Muscle layer of colon (tissue), 2 donors: Measurements from ENCODE around the gene XYLT2.
"Not testable (repeated sequence)": the region's sequence is repeated elsewhere in the genome, so short reads cannot be mapped to it uniquely, and the experiment has no call there.

Source experiments
- H3K27ac ChIP-seq: one replicate; pipeline ENCODE4 v1.7.0; 2013; ENCODE audit warnings: low read depth, mild to moderate bottlenecking, low read length, moderate library complexity
- H3K27me3 ChIP-seq, 2 donors: one replicate each; pipeline ENCODE4 v1.7.0; 2013; ENCODE audit warnings: low read length in 2 of 2, mild to moderate bottlenecking in 2 of 2; ENCODE audit not compliant: insufficient read depth in 2 of 2, control insufficient read depth in 1 of 2
- H3K36me3 ChIP-seq: one replicate; pipeline ENCODE4 v1.7.0; 2013; ENCODE audit warnings: mild to moderate bottlenecking, low read length; ENCODE audit not compliant: insufficient read depth
- H3K4me1 ChIP-seq: one replicate; pipeline ENCODE4 v1.7.0; 2013; ENCODE audit warnings: mild to moderate bottlenecking, low read length; ENCODE audit not compliant: insufficient read depth
- H3K4me3 ChIP-seq, 2 donors: one replicate each; pipeline ENCODE4 v1.7.0; 2013; ENCODE audit warnings: low read length in 2 of 2, low read depth in 1 of 2, mild to moderate bottlenecking in 1 of 2, moderate library complexity in 1 of 2
- H3K9ac ChIP-seq: one replicate; pipeline ENCODE4 v1.7.0; 2013; ENCODE audit warnings: low read length
- H3K9me3 ChIP-seq: one replicate; pipeline ENCODE4 v1.7.0; 2013; ENCODE audit warnings: mild to moderate bottlenecking, low read length
- donor health status: abdominal sarcoma.
- donor health status: Adenocarcinoma of cecum.

The XYLT2 gene

DNA sequence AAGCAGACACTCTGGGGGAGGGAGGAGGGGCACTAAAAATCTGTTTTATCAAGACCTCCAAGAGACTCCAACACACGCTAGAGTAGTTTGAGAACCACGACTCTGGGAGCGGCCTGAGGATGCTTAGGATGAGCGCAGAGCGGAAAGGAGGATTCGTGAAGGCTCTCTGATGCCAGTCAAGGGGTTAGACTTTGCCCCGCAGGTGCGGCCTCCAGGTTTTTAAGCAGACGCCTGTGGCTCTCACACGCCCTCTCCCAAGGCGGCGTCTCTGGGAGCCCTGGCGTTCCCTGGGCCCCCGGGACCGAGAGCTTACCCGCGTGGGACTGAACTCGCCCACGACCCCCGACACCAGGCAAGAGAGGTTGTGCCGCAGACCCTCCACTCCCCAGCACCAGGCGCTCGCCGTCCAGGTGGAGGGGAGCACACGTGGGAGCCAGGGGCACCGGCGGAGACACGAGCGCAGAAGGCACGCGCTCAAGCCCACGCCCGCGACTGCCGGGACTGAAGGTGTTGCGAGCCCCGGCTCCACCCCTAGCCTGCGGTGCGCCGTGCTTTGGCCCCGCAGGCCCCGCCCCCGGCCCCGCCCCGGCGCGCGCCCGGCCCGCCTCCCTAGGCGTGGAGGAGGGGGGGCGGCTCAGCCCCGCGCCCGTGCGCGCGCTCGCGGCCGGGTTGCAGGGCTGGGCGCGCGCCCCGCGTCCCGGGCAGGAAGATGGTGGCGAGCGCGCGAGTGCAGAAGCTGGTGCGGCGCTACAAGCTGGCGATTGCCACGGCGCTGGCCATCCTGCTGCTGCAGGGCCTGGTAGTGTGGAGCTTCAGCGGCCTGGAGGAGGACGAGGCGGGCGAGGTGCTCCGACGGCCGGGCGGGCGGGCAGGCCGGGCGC is at the start of gene XYLT2:
TSS of gene XYLT2 (plus strand) at position 695 of the 881 bp plus-strand sequence. CDS start at position 710, 15 bp downstream.
- H3K27ac ChIP-seq = peak within 1 kb of the TSS; percentile 67
- no peaks in the 10 kb centered on the region for H3K27me3 ChIP-seq

DNA sequence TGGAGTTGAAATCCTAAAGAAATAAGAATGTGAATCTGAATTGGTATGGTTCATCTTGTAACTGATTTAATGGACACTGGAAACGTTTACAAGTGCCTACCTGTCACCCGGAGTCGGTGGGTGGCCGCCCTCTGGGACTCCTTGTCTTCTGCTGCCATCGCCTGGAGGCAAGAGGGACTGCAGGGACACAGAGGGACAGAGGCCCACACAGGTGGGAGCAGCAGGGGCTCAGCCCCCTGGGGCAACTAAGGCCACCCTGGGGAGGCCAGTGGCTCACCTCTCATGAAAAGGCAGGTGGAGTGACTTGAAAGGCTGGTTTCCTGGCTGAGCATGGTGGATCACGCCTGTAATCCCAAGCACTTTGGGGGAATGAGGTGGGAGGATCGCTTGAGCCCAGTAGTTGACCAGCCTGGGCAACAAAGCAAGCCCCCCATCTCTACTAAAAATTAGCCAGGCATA is 48.5 kb upstream of the XYLT2 start:
- no peaks in the 10 kb centered on the region for H3K9me3 ChIP-seq
- H3K27me3 ChIP-seq = no peaks in the 10 kb centered on the region
- H3K9ac ChIP-seq = no peak overlapping the region
- H3K4me1 ChIP-seq = no peaks in the 10 kb centered on the region
- no peak overlapping the region for H3K4me3 ChIP-seq
- no peaks in the 10 kb centered on the region for H3K36me3 ChIP-seq
- no peak overlapping the region for H3K27ac ChIP-seq

More for the DNA sequence above, at the start of gene XYLT2:
- peak within 1 kb of the TSS; percentile 79 to 88 for H3K4me3 ChIP-seq
- H3K36me3 ChIP-seq = no peaks in the 10 kb centered on the region
- peak within 1 kb of the TSS; percentile 67 for H3K9ac ChIP-seq
- H3K9me3 ChIP-seq = no peaks in the 10 kb centered on the region
- H3K4me1 ChIP-seq = peaks cover 20% of the 10 kb centered on the region

DNA sequence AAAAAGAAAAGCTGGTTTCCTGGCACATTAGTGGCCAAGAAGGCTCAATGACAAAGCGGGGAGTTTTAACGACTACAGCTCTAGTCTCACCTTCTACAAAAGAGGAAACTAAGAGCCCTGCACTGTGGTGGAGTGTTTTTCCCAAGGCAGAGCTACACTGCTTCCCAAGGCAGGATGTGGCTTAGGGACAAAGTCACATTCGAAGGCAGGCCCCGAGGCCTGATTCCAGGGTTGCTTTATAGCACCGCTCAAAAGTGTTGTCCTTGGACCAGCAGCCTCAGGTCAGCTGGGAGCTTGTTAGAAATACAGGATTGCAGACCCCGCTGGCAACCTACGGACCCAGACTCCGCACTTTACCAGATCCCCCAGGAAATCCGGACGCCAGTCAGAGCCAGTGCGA is 47.9 kb upstream of the XYLT2 start:
- H3K4me1 ChIP-seq = no peaks in the 10 kb centered on the region
- H3K36me3 ChIP-seq = no peaks in the 10 kb centered on the region
- no peak overlapping the region for H3K27ac ChIP-seq

DNA sequence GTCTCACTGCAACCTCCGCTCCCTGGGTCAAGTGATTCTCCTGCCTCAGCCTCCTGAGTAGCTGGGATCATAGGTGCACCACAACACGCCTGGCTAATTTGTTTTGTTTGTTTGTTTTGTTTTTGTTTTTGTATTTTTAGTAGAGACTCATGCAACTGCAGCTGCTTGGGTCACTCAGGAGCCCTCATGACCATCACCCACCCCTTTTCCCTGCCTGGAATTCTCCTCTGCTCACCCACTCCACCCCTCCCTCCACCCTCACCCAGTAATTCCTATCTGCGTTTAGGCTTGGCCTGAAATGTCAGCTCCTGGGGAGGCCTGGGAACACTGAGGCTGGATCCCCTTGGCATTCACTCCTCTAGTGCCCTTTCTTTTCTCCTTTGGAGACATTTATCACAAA is 46.1 kb upstream of the XYLT2 start:
- H3K4me1 ChIP-seq = peaks cover 4% of the 10 kb centered on the region
- no peak overlapping the region for H3K27ac ChIP-seq
- H3K9me3 ChIP-seq = no peaks in the 10 kb centered on the region
- H3K4me3 ChIP-seq = no peak overlapping the region
- H3K36me3 ChIP-seq = no peaks in the 10 kb centered on the region
- H3K27me3 ChIP-seq = no peaks in the 10 kb centered on the region
- no peak overlapping the region for H3K9ac ChIP-seq

More for the DNA sequence above, 47.9 kb upstream of the XYLT2 start:
- H3K9ac ChIP-seq = no peak overlapping the region
- no peaks in the 10 kb centered on the region for H3K27me3 ChIP-seq
- no peak overlapping the region for H3K4me3 ChIP-seq
- H3K9me3 ChIP-seq = no peaks in the 10 kb centered on the region

DNA sequence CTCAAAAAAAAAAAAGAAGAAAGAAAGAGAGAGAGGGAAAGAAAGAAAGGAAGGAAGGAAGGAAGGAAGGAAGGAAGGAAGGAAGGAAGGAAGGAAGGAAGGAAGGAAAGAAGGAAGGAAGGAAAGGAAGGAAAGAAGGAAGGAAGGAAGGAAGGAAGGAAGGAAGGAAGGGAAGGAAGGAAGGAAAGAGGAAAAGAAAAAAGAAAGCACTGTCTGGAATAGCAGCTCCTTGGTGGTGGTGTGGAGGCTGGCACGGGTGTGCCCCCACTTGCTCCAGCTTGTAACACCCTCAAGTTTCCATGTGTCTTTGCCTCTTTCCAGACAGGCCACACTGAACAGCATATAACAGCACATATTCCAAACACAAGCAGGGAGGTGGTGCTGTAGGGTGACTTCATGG is 45.1 kb upstream of the XYLT2 start:
- H3K4me3 ChIP-seq, H3K9ac ChIP-seq, H3K36me3 ChIP-seq, H3K27ac ChIP-seq, H3K9me3 ChIP-seq, H3K27me3 ChIP-seq: not testable (repeated sequence)
- peaks cover 11% of the 10 kb centered on the region for H3K4me1 ChIP-seq

DNA sequence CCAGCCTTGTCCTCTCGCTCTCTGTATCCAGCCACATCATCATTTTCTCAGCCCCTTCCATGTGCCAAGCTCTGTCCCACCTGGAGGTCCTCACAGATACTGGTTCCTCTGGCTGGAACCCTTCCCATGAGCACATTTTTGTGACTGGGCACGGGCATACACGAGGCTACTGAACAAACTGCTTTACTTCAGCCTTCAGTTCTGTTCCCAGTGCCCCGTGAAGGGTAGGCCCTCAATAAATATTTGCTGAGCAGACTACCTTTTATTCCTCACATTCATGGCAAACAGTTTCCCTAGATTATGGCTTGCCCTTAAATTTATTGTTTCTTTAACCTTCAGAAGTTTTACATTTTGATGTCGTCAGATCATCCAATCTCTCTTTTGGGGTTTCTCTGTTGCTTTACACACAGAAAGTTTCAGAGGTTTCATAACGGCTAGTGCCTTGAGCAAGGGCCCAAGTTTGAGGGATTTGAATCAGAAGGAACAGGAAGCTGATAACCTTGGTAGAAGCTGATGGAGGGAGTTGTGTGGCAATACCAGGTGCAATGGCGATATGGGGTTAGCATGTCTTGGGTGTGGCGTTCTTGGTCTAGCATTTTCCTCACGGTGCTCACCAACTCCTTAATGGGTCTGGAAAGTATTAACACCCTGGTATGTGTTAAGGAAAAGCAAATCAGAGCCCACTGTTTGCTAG is 43.9 kb upstream of the XYLT2 start:
- Histone ChIP-seq H3K27ac (no peak overlapping the region), H3K36me3 (no peaks in the 10 kb centered on the region), H3K9me3 (no peaks in the 10 kb centered on the region), H3K9ac (no peak overlapping the region), H3K27me3 (no peaks in the 10 kb centered on the region), H3K4me1 (peaks cover 11% of the 10 kb centered on the region), H3K4me3 (no peak overlapping the region)

DNA sequence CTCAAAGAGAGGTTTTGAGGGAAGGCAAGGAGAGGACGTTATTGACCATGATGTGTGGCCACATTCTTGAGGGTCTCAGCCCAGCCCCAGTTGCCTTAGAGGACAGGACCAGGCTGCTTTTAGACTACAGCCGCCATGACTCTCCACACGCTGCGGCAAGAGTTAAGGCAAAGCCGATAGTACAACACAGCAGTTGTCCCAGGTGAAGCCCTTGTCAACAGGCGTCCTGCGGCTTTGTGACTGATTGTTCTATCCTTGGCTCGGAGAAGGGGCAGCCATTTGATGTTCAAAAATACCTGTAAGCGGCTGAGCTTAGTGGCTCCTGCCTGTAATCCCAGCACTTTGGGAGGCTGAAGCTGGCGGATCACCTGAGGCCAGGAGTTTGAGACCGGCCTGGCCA is 42.9 kb upstream of the XYLT2 start:
- Histone ChIP-seq H3K4me1 (peaks cover 11% of the 10 kb centered on the region), H3K4me3 (no peak overlapping the region), H3K9ac (no peak overlapping the region), H3K36me3 (no peaks in the 10 kb centered on the region), H3K27me3 (no peaks in the 10 kb centered on the region), H3K27ac (no peak overlapping the region), H3K9me3 (no peaks in the 10 kb centered on the region)

DNA sequence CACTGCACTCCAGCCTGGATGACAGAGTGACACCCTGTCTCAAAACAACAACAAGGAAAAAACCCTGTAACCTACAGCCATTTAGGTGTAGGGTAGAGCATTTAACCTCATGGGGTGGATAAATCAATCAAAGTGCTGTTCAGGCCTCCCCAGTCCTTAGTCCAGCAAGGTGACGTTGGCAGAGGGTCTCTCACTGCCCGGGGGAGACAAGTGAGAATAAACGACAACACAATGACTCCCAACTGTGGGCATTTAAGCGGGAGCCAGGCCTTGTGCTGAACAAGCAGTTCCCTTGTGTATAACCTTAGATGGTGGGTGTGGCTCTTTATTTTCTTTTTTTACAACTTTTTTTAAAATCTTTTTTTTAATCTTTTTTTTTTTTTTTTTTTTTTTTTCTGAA is 42.3 kb upstream of the XYLT2 start:
- Histone ChIP-seq H3K36me3 (no peaks in the 10 kb centered on the region), H3K4me1 (peaks cover 11% of the 10 kb centered on the region), H3K9ac (no peak overlapping the region), H3K27me3 (no peaks in the 10 kb centered on the region), H3K27ac (no peak overlapping the region), H3K9me3 (no peaks in the 10 kb centered on the region), H3K4me3 (no peak overlapping the region)

DNA sequence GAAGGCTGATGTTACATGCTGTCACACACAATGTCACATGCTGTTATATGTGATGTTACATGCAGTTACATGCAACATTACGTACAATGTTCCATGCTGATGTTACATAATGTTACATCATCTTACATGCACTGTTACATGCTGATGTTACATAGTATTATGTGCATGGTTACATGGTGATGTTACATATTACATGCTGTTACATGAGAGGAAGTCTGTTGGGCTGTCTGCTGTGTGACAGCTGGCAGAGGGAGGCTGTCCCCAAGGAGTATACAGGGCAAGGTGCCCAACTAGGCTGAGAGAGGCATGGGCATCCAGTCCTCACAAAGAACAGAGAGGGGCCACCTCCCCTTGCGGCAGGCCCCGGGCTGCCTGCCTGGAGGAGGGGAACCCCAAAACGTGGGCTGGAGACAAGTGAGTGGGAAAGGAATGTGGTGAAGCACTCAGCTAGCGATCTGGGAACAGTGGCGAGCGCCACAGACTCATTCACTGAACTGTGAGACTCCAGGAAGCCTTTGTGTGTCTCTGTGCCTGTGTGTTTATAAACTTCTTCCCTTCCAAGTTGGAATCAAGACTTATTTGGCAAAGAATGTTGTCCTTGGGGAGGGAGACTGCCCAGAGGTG is 41.0 kb upstream of the XYLT2 start:
- H3K27me3 ChIP-seq = no peaks in the 10 kb centered on the region
- H3K36me3 ChIP-seq = no peaks in the 10 kb centered on the region
- peaks cover 11% of the 10 kb centered on the region for H3K4me1 ChIP-seq
- no peak overlapping the region for H3K27ac ChIP-seq
- H3K9me3 ChIP-seq = no peaks in the 10 kb centered on the region
- no peak overlapping the region for H3K4me3 ChIP-seq
- no peak overlapping the region for H3K9ac ChIP-seq

DNA sequence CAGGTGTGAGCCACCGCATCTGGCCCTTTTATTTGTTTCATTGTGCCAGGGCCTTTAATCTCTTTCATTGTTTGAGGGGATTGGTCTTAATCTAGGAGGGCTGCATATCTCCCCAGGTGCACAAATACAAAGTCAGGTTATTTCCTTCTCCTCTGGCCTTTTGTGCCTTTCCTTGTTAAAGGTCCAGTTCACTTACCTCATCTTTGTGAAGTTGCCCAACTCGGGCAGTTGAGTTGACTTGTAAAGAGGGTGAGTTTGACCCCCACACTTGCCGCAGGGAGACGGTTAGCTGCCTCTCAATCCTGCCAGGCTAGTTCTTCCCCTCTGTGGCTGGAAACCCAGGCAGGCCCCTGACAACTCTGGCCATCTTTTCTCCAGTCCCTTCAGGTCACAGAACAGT is 38.3 kb upstream of the XYLT2 start:
- Histone ChIP-seq H3K27ac (no peak overlapping the region), H3K4me3 (no peak overlapping the region), H3K9ac (no peak overlapping the region), H3K27me3 (no peaks in the 10 kb centered on the region), H3K9me3 (no peaks in the 10 kb centered on the region), H3K4me1 (peaks cover 11% of the 10 kb centered on the region), H3K36me3 (no peaks in the 10 kb centered on the region)

DNA sequence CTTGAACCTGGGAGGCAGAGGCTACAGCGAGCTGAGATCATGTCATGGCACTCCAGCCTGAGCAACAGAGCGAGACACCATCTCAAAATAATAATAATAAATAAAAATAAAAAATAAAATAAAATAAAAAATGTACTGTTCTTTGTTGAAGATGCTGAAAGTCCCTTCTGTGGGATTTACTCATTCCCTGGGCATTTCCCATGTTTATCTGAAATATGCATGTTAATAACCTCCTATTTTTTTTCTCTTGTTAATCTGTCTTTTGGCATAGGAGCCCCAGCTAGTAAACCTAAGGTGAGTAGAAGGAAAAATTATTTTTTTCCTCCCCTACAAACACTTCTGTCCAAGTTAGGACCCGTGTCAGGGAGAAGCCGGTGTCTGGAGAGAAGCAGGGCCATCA is 37.3 kb upstream of the XYLT2 start:
- no peaks in the 10 kb centered on the region for H3K36me3 ChIP-seq

More for the DNA sequence above, 37.3 kb upstream of the XYLT2 start:
- H3K27ac ChIP-seq = no peak overlapping the region
- H3K27me3 ChIP-seq = no peaks in the 10 kb centered on the region
- H3K9ac ChIP-seq = no peak overlapping the region
- no peak overlapping the region for H3K4me3 ChIP-seq
- H3K9me3 ChIP-seq = no peaks in the 10 kb centered on the region
- H3K4me1 ChIP-seq = peaks cover 11% of the 10 kb centered on the region
